ENCODE measurements around the gene DUSP15. TPM values are rescaled to one million over a fixed set of nuclear protein-coding genes. Genes with fewer than 3 reads are reported as not detected.

DUSP15 gene
- polyA plus RNA-seq, 3 donors: not detected

DNA sequence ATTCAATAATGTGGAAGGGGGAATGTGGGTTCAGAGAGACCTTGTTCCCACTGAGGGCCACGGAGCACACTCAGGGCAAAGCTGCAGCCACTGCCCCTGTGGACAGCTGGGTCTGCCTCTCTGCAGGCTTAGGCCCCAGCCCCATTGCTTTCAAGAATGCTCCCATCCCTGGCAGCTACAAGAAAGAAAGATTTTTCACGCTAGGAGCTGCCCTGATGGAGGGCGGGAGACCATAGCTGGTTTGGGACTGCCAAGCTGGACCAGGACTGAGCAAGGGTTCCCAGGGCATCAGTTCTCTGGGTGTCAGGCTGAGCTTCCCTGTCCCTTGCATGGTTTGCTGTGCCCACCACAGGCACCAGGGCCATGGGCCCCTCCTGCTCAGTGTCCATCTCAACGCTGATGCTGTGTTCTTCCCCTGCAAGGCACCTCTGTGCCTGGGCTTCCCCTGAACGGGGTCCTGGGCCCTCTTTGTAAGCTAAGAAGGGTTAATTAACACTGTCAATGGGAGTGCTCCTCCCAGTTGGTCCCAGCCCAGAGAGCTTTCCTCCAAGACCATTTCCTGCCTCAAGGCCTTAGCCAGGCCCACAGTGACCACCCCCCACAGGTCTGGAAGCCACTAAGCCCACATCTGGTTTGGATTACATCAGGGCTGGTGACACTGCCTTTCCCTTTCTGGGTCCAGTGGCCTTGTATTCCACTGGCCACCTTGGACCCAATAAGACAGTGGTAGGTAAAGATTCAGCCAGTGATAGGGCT is 33.3 kb downstream of the DUSP15 start:
- Histone ChIP-seq H3K4me2 (replicated peaks; ENCODE audit: extremely low read depth, low read length, poor library complexity, severe bottlenecking) (peak overlapping the region; percentile 63), H4K20me1 (ENCODE audit: insufficient read depth, low read length) (no peaks in the 10 kb centered on the region), H3K9me3 (replicated peaks in 1 of 2; ENCODE audit: control insufficient read depth in 1 of 2, insufficient read depth in 1 of 2, low read length in 2 of 2) (no peaks in the 10 kb centered on the region), H3K27ac (ENCODE audit: low read depth in 1 of 2, low read length in 2 of 2) (no peak overlapping the region), H3K79me2 (ENCODE audit: insufficient read depth, low read length) (no peaks in the 10 kb centered on the region), H3K4me3 (replicated peaks in 1 of 3; ENCODE audit: low read depth in 2 of 3, low read length in 3 of 3) (peak overlapping the region in 1 of 3 experiments; percentile 54), H3K9ac (ENCODE audit: insufficient read depth, low read length, poor library complexity, severe bottlenecking) (no peak overlapping the region), H3K27me3 (ENCODE audit: control insufficient read depth in 2 of 2, insufficient read depth in 2 of 2, low read length in 2 of 2) (peaks cover 0 to 51% of the 10 kb centered on the region in 2 donors), H3K4me1 (ENCODE audit: control insufficient read depth in 1 of 2, insufficient read depth in 2 of 2, low read length in 2 of 2) (peaks cover 42 to 50% of the 10 kb centered on the region in 2 donors), H2AFZ (ENCODE audit: insufficient read depth, low read depth, low read length, poor library complexity, severe bottlenecking) (no peak overlapping the region), H3K36me3 (replicated peaks in 1 of 2; ENCODE audit: control insufficient read depth in 1 of 2, insufficient read depth in 2 of 2, low read length in 2 of 2) (no peaks in the 10 kb centered on the region)
- intact Hi-C loops (cut with micrococcal nuclease): no loop called here
- DNase-seq: no peak
- Mint-ChIP-seq H3K27me3 (ENCODE audit: low read depth in 3 of 3) (peaks cover 20 to 43% (median 42%) of the 10 kb centered on the region in 3 donors), H3K27ac (peak overlapping the region in 1 of 7 donors; percentile 43), H3K9me3 (no peaks in the 10 kb centered on the region), H3K36me3 (peaks cover 0 to 2% of the 10 kb centered on the region in 2 donors), H3K4me3 (no peak overlapping the region), H3K4me1 (no peaks in the 10 kb centered on the region)
- TF ChIP-seq, protein P1, sequence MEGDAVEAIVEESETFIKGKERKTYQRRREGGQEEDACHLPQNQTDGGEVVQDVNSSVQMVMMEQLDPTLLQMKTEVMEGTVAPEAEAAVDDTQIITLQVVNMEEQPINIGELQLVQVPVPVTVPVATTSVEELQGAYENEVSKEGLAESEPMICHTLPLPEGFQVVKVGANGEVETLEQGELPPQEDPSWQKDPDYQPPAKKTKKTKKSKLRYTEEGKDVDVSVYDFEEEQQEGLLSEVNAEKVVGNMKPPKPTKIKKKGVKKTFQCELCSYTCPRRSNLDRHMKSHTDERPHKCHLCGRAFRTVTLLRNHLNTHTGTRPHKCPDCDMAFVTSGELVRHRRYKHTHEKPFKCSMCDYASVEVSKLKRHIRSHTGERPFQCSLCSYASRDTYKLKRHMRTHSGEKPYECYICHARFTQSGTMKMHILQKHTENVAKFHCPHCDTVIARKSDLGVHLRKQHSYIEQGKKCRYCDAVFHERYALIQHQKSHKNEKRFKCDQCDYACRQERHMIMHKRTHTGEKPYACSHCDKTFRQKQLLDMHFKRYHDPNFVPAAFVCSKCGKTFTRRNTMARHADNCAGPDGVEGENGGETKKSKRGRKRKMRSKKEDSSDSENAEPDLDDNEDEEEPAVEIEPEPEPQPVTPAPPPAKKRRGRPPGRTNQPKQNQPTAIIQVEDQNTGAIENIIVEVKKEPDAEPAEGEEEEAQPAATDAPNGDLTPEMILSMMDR (IDR thresholded peaks at IDR 0.05): no peak
- WGBS (ENCODE audit: insufficient coverage): 87% methylated on average over 5 of the region's 5 CpGs

DNA sequence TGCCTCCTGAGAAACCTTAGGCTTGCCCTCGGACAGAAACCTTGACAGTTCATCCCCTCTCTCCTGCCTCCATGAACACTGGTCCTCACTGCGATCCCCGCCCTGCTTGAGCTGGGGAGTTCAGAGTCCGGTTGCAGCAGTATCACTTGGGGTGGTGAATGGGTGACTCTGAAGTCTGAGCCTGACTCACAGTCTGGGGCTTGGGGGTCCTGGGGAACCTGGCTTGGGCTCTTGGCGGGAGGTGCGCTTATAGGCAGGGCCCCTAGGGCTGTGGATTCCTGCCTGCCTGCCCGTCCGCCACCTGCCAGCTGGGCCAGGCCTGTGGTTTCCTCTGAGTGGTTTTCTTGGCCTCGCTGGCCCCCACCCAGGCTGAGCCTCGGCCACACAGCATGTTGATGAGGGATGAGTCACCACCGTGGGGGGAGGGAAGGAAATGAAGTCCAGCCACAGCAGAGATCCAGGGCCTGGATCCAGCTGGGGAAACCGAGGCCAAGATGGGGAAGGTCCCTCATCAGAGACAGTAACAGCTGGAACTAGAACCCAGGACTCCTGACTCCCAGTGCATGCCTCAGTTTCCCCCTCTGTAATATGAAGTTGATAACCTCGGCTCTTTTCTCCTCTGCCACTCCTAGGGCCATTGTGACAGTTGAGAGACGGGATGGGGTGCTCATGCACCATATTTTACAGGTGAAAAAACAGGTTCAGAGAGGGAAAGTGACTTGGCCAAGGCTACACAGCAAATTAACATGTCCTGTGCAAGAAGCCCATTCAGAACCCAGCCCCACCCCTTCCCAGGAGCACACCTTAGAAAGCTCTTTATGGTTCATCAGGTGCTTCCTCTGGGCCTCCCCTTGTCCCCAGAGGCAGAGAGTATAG is 34.1 kb downstream of the DUSP15 start:
- no peaks in the 10 kb centered on the region for H3K4me1 Mint-ChIP-seq
- Histone ChIP-seq H3K4me3 (replicated peaks in 1 of 3; ENCODE audit: low read depth in 2 of 3, low read length in 3 of 3) (peak overlapping the region in 1 of 3 experiments; percentile 54), H4K20me1 (ENCODE audit: insufficient read depth, low read length) (no peaks in the 10 kb centered on the region), H3K27ac (ENCODE audit: low read depth in 1 of 2, low read length in 2 of 2) (peak overlapping the region in 1 of 2 donors; percentile 45), H3K9me3 (replicated peaks in 1 of 2; ENCODE audit: control insufficient read depth in 1 of 2, insufficient read depth in 1 of 2, low read length in 2 of 2) (no peaks in the 10 kb centered on the region), H3K4me1 (ENCODE audit: control insufficient read depth in 1 of 2, insufficient read depth in 2 of 2, low read length in 2 of 2) (peaks cover 42 to 50% of the 10 kb centered on the region in 2 donors), H3K79me2 (ENCODE audit: insufficient read depth, low read length) (no peaks in the 10 kb centered on the region), H3K9ac (ENCODE audit: insufficient read depth, low read length, poor library complexity, severe bottlenecking) (peak overlapping the region; percentile 32), H3K27me3 (ENCODE audit: control insufficient read depth in 2 of 2, insufficient read depth in 2 of 2, low read length in 2 of 2) (peaks cover 0 to 47% of the 10 kb centered on the region in 2 donors), H2AFZ (ENCODE audit: insufficient read depth, low read depth, low read length, poor library complexity, severe bottlenecking) (no peak overlapping the region), H3K36me3 (replicated peaks in 1 of 2; ENCODE audit: control insufficient read depth in 1 of 2, insufficient read depth in 2 of 2, low read length in 2 of 2) (no peaks in the 10 kb centered on the region), H3K4me2 (replicated peaks; ENCODE audit: extremely low read depth, low read length, poor library complexity, severe bottlenecking) (peak overlapping the region; percentile 63)
- DNase-seq: peak; percentile 77 to 90 (median 81)
- TF ChIP-seq, protein P1 (IDR thresholded peaks at IDR 0.05): no peak
- peaks cover 13 to 47% (median 38%) of the 10 kb centered on the region in 3 donors for H3K27me3 Mint-ChIP-seq (ENCODE audit: low read depth in 3 of 3)
- WGBS (ENCODE audit: insufficient coverage): 0% methylated on average over 9 of the region's 14 CpGs
- peaks cover 0 to 2% of the 10 kb centered on the region in 2 donors for H3K36me3 Mint-ChIP-seq
- peak overlapping the region in 3 of 7 donors; percentile 35 to 77 (median 53) for H3K27ac Mint-ChIP-seq
- H3K4me3 Mint-ChIP-seq: peak overlapping the region in 1 of 2 donors; percentile 76
- H3K9me3 Mint-ChIP-seq: no peaks in the 10 kb centered on the region
- intact Hi-C loops (cut with micrococcal nuclease): no loop called here

Data from CD14-positive monocyte (primary cell).